GM23338 (cell line): ENCODE data around the gene C11orf21. TPM values are rescaled to one million over a fixed set of nuclear protein-coding genes. Genes with fewer than 3 reads are reported as not detected.

Experiments
- ATAC-seq: fragments of 200-7000 bp; cut with Tn5 transposase; 3 replicates; pipeline ENCODE4 v1.9.1; 2020
- DNase-seq: peaks from one replicate; pipeline ENCODE4 v3.0.0-alpha.2; 2015; ENCODE audit warnings: low spot score
- H2AFZ ChIP-seq: fragments of 200-600 bp; sonication (generic); 2 replicates; pipeline ENCODE4 v1.8.0; 2016; ENCODE audit warnings: antibody characterized with exemption, mild to moderate bottlenecking, moderate library complexity
- H3F3A ChIP-seq: fragments of 200-600 bp; sonication (generic); replicated peaks from 2 replicates; pipeline ENCODE4 v1.8.0; 2017; ENCODE audit warnings: antibody characterized with exemption, mixed run types, low read depth
- H3K27ac ChIP-seq: fragments of 200-600 bp; sonication (generic); 2 replicates; pipeline ENCODE4 v1.6.1; 2016; ENCODE audit warnings: low read depth
- H3K27me3 ChIP-seq: fragments of 200-600 bp; sonication (generic); 2 replicates; pipeline ENCODE4 v1.8.0; 2016; ENCODE audit warnings: mild to moderate bottlenecking, mixed run types, moderate library complexity; ENCODE audit not compliant: insufficient read depth
- H3K36me3 ChIP-seq: fragments of 200-600 bp; sonication (generic); 2 replicates; pipeline ENCODE4 v1.8.0; 2016; ENCODE audit warnings: mild to moderate bottlenecking; ENCODE audit not compliant: insufficient read depth
- H3K4me1 ChIP-seq: fragments of 200-600 bp; sonication (generic); 2 replicates; pipeline ENCODE4 v1.8.0; 2016; ENCODE audit warnings: mild to moderate bottlenecking, moderate library complexity; ENCODE audit not compliant: insufficient read depth
- H3K4me2 ChIP-seq: fragments of 200-600 bp; sonication (generic); 2 replicates; pipeline ENCODE4 v1.7.1; 2017; ENCODE audit warnings: mixed run types
- H3K4me3 ChIP-seq: fragments of 200-600 bp; sonication (generic); 2 replicates; pipeline ENCODE4 v1.6.1; 2016; ENCODE audit warnings: mixed run types
- H3K79me2 ChIP-seq: fragments of 200-600 bp; sonication (generic); replicated peaks from 2 replicates; pipeline ENCODE4 v1.8.0; 2017; ENCODE audit warnings: mild to moderate bottlenecking; ENCODE audit not compliant: insufficient read depth
- H3K9me2 ChIP-seq: fragments of 200-600 bp; sonication (generic); 2 replicates; pipeline ENCODE4 v1.8.0; 2017; ENCODE audit not compliant: insufficient read depth
- H4K20me1 ChIP-seq: fragments of 200-600 bp; sonication (generic); replicated peaks from 2 replicates; pipeline ENCODE4 v1.8.0; 2017; ENCODE audit warnings: mild to moderate bottlenecking; ENCODE audit not compliant: insufficient read depth
- H3K27ac Mint-ChIP-seq: 2 replicates; pipeline ENCODE4 v1.8.0; 2020; ENCODE audit warnings: inconsistent platforms, mild to moderate bottlenecking, moderate library complexity, mixed read lengths
- H3K27me3 Mint-ChIP-seq: 3 replicates; pipeline ENCODE4 v1.8.0; 2022; ENCODE audit warnings: low read depth, mild to moderate bottlenecking, moderate library complexity, mixed read lengths, inconsistent platforms; ENCODE audit not compliant: insufficient read depth, poor library complexity
- H3K36me3 Mint-ChIP-seq: 3 replicates; pipeline ENCODE4 v1.8.0; 2021; ENCODE audit warnings: low read depth, mild to moderate bottlenecking, inconsistent platforms, moderate library complexity, mixed read lengths
- H3K4me1 Mint-ChIP-seq: 3 replicates; pipeline ENCODE4 v1.8.0; 2020; ENCODE audit warnings: mild to moderate bottlenecking, inconsistent platforms, mixed read lengths
- H3K4me3 Mint-ChIP-seq: 3 replicates; pipeline ENCODE4 v1.8.0; 2021; ENCODE audit warnings: moderate library complexity, mild to moderate bottlenecking, inconsistent platforms, mixed read lengths
- H3K9me3 Mint-ChIP-seq: 3 replicates; pipeline ENCODE4 v1.8.0; 2020; ENCODE audit warnings: moderate library complexity, mild to moderate bottlenecking, inconsistent platforms, mixed read lengths
- CREB1 ChIP-seq: fragments of 250-450 bp; sonication (Bioruptor Pico); IDR thresholded peaks from 2 replicates; pipeline ENCODE4 v1.5.0; 2020; ENCODE audit warnings: low read depth, mild to moderate bottlenecking, moderate library complexity
- CTCF ChIP-seq, 2 experiments: fragments of 200-600 bp in 1 of 2; sonication (generic) in 1 of 2; conservative IDR thresholded peaks; 2 replicates each; pipeline versions ENCODE4 v1.5.1 to v1.6.1; 2016 to 2017; ENCODE audit warnings: antibody characterized with exemption in 2 of 2, low read depth in 2 of 2, mild to moderate bottlenecking in 2 of 2, moderate library complexity in 1 of 2
- ETS1 ChIP-seq: IDR thresholded peaks from 2 replicates; pipeline ENCODE4 v1.6.1; 2016; ENCODE audit warnings: antibody characterized with exemption
- EZH2 ChIP-seq: fragments of 200-600 bp; sonication (generic); IDR thresholded peaks from one replicate; pipeline ENCODE4 v1.8.0; 2017; ENCODE audit warnings: antibody characterized with exemption, mild to moderate bottlenecking, low read depth; ENCODE audit not compliant: unreplicated experiment
- EZH2phosphoT487 ChIP-seq: fragments of 200-600 bp; sonication (generic); IDR thresholded peaks from one replicate; pipeline ENCODE4 v1.8.1; 2018; ENCODE audit warnings: antibody characterized with exemption; ENCODE audit not compliant: unreplicated experiment
- JUNB ChIP-seq: IDR thresholded peaks from one replicate; pipeline ENCODE4 v1.6.1; 2016; ENCODE audit warnings: antibody characterized with exemption; ENCODE audit not compliant: unreplicated experiment
- NANOG ChIP-seq: IDR thresholded peaks from 2 replicates; pipeline ENCODE4 v1.6.1; 2016; ENCODE audit warnings: antibody characterized with exemption, borderline replicate concordance
- POLR2AphosphoS5 ChIP-seq: IDR thresholded peaks from 2 replicates; pipeline ENCODE4 v1.6.1; 2016; ENCODE audit warnings: antibody characterized with exemption, low read depth
- REST ChIP-seq: IDR thresholded peaks from one replicate; pipeline ENCODE4 v1.6.1; 2018; ENCODE audit warnings: antibody characterized with exemption; ENCODE audit not compliant: unreplicated experiment
- STAT1 ChIP-seq: IDR thresholded peaks from one replicate; pipeline ENCODE4 v1.6.1; 2016; ENCODE audit warnings: antibody characterized with exemption; ENCODE audit not compliant: unreplicated experiment
- ZNF114 ChIP-seq: fragments of 250-450 bp; sonication (Bioruptor Pico); IDR thresholded peaks from 2 replicates; pipeline ENCODE4 v1.5.0; 2020; ENCODE audit warnings: mild to moderate bottlenecking, moderate library complexity
- ZNF331 ChIP-seq: fragments of 250-450 bp; sonication (Bioruptor Pico); IDR thresholded peaks from 2 replicates; pipeline ENCODE4 v1.5.0; 2020; ENCODE audit warnings: low read depth, mild to moderate bottlenecking, moderate library complexity
- polyA plus RNA-seq: library from polyadenylated mRNA; unstranded; fragments of >200 nt; fragmentation: Nextera tagmentation; extraction: Ambion mirVana; gene quantifications from 2 replicates; pipeline ENCODE4 v1.2.1, GENCODE V29; 2016
- total RNA-seq: library from RNA; depleted of rRNA; stranded (reverse); fragments of >200 nt; shearing (Covaris generic); gene quantifications from 2 replicates; pipeline ENCODE4 v1.2.3, GENCODE V29; 2014

The C11orf21 gene
- total and polyA plus RNA-seq, 2 experiments from 2014 or later, result not detected

- H2AFZ ChIP-seq, result 0 out of 2 replicates have a peak overlapping the region, but pooled peaks have one; percentile 32
- no peak overlapping the region for H3K4me3 ChIP-seq
- no peaks in the 10 kb centered on the region for H3K4me1 ChIP-seq
- Mint-ChIP-seq H3K36me3 (no peaks in the 10 kb centered on the region), H3K4me1 (peaks cover 9% of the 10 kb centered on the region), H3K27ac (no peak overlapping the region), H3K27me3 (peaks cover 18% of the 10 kb centered on the region), H3K9me3 (no peaks in the 10 kb centered on the region), H3K4me3 (no peak overlapping the region)
- H3K27me3 ChIP-seq, result no peaks in the 10 kb centered on the region
- no peaks in the 10 kb centered on the region for H3K36me3 ChIP-seq
- no peaks in the 10 kb centered on the region for H4K20me1 ChIP-seq
- no peak overlapping the region for H3K27ac ChIP-seq
- H3F3A ChIP-seq, result no peaks in the 10 kb centered on the region
- DNase-seq (no peak), ATAC-seq (no peak; the same call in 2 of the 3 replicates)
- TF ChIP-seq ZNF114 (no peak), POLR2AphosphoS5 (no peak), REST (no peak), ZNF331 (CRISPR knock-in tag) (no peak), JUNB (no peak), STAT1 (no peak), CREB1 (no peak), NANOG (no peak), ETS1 (no peak)
- H3K9me2 ChIP-seq, result no peaks in the 10 kb centered on the region
- H3K79me2 ChIP-seq, result no peaks in the 10 kb centered on the region
- no peak overlapping the region for H3K4me2 ChIP-seq
These were observed 8.2 kb downstream of the C11orf21 start for GRCh38 chr11:2293531-2293971.

- no peaks in the 10 kb centered on the region for H3K36me3 Mint-ChIP-seq
- ATAC-seq (no peak; the same call in none of the 3 replicates), DNase-seq (no peak)
- no peaks in the 10 kb centered on the region for H3K36me3 ChIP-seq
- H3K27ac ChIP-seq, result no peak overlapping the region
- H2AFZ ChIP-seq, result peak overlapping the region; percentile 28; the same call in 1 of the 2 replicates
- no peak overlapping the region for H3K4me3 ChIP-seq
- H3K4me3 Mint-ChIP-seq, result no peak overlapping the region
- no peaks in the 10 kb centered on the region for H3K9me3 Mint-ChIP-seq
- no peak overlapping the region for H3K4me2 ChIP-seq
- H3F3A ChIP-seq, result no peaks in the 10 kb centered on the region
- H4K20me1 ChIP-seq, result no peaks in the 10 kb centered on the region
- H3K9me2 ChIP-seq, result no peaks in the 10 kb centered on the region
- H3K27ac Mint-ChIP-seq, result no peak overlapping the region
- H3K79me2 ChIP-seq, result no peaks in the 10 kb centered on the region
- H3K4me1 Mint-ChIP-seq, result peaks cover 9% of the 10 kb centered on the region
- H3K4me1 ChIP-seq, result no peaks in the 10 kb centered on the region
- H3K27me3 ChIP-seq, result no peaks in the 10 kb centered on the region
- H3K27me3 Mint-ChIP-seq, result peaks cover 22% of the 10 kb centered on the region
- TF ChIP-seq ZNF331 (CRISPR knock-in tag) (no peak), NANOG (no peak), EZH2phosphoT487 (no peak), REST (no peak), JUNB (no peak), ZNF114 (no peak), POLR2AphosphoS5 (no peak), ETS1 (no peak), CREB1 (no peak), EZH2 (no peak), STAT1 (no peak), CTCF (conservative IDR thresholded peaks at IDR 0.05; ENCODE audit: low read depth in 2 of 2) (no peak)
These were observed 11.3 kb downstream of the C11orf21 start for GRCh38 chr11:2290351-2290841.
